Endothelial cell (in vitro differentiated cells): ENCODE measurements around the gene NCAPD2. TPM values are rescaled to one million over a fixed set of nuclear protein-coding genes. Genes with fewer than 3 reads are reported as not detected.
A peak's percentile ranks its signal among the peaks of the same experiment; 100 is the strongest.

Experiments
- DNase-seq: peaks from one replicate; pipeline ENCODE4 v3.0.0; 2021; ENCODE audit warnings: low spot score
- H3K27ac Mint-ChIP-seq: one replicate; pipeline ENCODE4 v1.8.0; 2021; ENCODE audit warnings: mixed read lengths, inconsistent platforms; ENCODE audit not compliant: unreplicated experiment
- H3K27me3 Mint-ChIP-seq: one replicate; pipeline ENCODE4 v1.8.0; 2021; ENCODE audit warnings: mild to moderate bottlenecking, moderate library complexity, mixed read lengths, inconsistent platforms; ENCODE audit not compliant: unreplicated experiment
- H3K36me3 Mint-ChIP-seq: one replicate; pipeline ENCODE4 v1.8.0; 2021; ENCODE audit warnings: mild to moderate bottlenecking, low read depth, mixed read lengths, inconsistent platforms; ENCODE audit not compliant: unreplicated experiment
- H3K4me1 Mint-ChIP-seq: one replicate; pipeline ENCODE4 v1.8.0; 2021; ENCODE audit warnings: mild to moderate bottlenecking, mixed read lengths, inconsistent platforms; ENCODE audit not compliant: unreplicated experiment
- H3K4me3 Mint-ChIP-seq: one replicate; pipeline ENCODE4 v1.8.0; 2021; ENCODE audit warnings: mild to moderate bottlenecking, mixed read lengths, inconsistent platforms; ENCODE audit not compliant: unreplicated experiment
- H3K9me3 Mint-ChIP-seq: one replicate; pipeline ENCODE4 v1.8.0; 2021; ENCODE audit warnings: mixed read lengths, inconsistent platforms; ENCODE audit not compliant: unreplicated experiment
- CTCF ChIP-seq: fragments of 200-600 bp; sonication (generic); IDR thresholded peaks from one replicate; pipeline ENCODE4 v1.5.0; 2021; ENCODE audit warnings: antibody characterized with exemption; ENCODE audit not compliant: unreplicated experiment
- total RNA-seq: library from RNA; stranded (reverse); fragmentation: NEBNext Ultra II Directional; extraction: Animal tissue kit (Norgen Biotek cat#: 25700); gene quantifications from one replicate; pipeline ENCODE4 v1.2.1, GENCODE V29; 2021; ENCODE audit not compliant: unreplicated experiment

Gene NCAPD2
- total RNA-seq, 1 donor from 2014 or later, result 25.3 TPM

GRCh38 chr12:6507102-6507998 lies 13.4 kb downstream of the NCAPD2 start:
- Mint-ChIP-seq H3K9me3 (no peaks in the 10 kb centered on the region), H3K27me3 (peaks cover 2% of the 10 kb centered on the region), H3K36me3 (peaks cover 4% of the 10 kb centered on the region), H3K27ac (peak overlapping the region; percentile 22), H3K4me3 (peak overlapping the region; percentile 38), H3K4me1 (peaks cover 6% of the 10 kb centered on the region)
- TF ChIP-seq CTCF, result no peak
- DNase-seq, result no peak

DNA sequence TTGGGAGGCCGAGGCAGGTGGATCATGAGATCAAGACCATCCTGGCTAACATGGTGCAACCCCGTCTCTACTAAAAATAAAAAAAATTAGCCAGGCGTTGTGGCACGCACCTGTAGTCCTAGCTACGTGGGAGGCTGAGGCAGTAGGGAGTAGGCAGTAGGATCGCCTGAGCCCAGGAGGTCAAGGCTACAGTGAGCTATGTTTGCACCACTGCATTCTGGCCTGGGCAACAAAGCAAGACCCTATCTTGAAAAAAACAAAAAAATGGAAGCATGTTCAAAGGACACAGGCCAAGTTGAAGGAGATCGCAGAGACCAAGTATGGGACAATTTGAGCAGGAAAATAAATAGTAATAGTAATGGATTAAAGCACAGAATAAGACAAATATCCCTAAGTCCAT lies 14.2 kb downstream of the NCAPD2 start:
- no peak overlapping the region for H3K27ac Mint-ChIP-seq
- TF ChIP-seq CTCF, result no peak
- peaks cover 2% of the 10 kb centered on the region for H3K27me3 Mint-ChIP-seq
- no peaks in the 10 kb centered on the region for H3K9me3 Mint-ChIP-seq
- peaks cover 6% of the 10 kb centered on the region for H3K4me1 Mint-ChIP-seq
- DNase-seq, result no peak
- peaks cover 11% of the 10 kb centered on the region for H3K36me3 Mint-ChIP-seq
- H3K4me3 Mint-ChIP-seq, result no peak overlapping the region

- peak overlapping the region; percentile 75 for H3K4me3 Mint-ChIP-seq
- DNase-seq, result no peak
- peak overlapping the region; percentile 13 for H3K27ac Mint-ChIP-seq
- peaks cover 3% of the 10 kb centered on the region for H3K27me3 Mint-ChIP-seq
- H3K9me3 Mint-ChIP-seq, result no peaks in the 10 kb centered on the region
- H3K36me3 Mint-ChIP-seq, result peaks cover 50% of the 10 kb centered on the region
- no peak for TF ChIP-seq CTCF
- H3K4me1 Mint-ChIP-seq, result no peaks in the 10 kb centered on the region
Measured at GRCh38 chr12:6520186-6520585, 26.3 kb downstream of the NCAPD2 start.

GRCh38 chr12:6522193-6522592 lies 28.3 kb downstream of the NCAPD2 start:
- peaks cover 3% of the 10 kb centered on the region for H3K27me3 Mint-ChIP-seq
- TF ChIP-seq CTCF, result no peak
- no peak for DNase-seq
- H3K4me1 Mint-ChIP-seq, result no peaks in the 10 kb centered on the region
- H3K27ac Mint-ChIP-seq, result no peak overlapping the region
- peaks cover 50% of the 10 kb centered on the region for H3K36me3 Mint-ChIP-seq
- H3K9me3 Mint-ChIP-seq, result no peaks in the 10 kb centered on the region
- no peak overlapping the region for H3K4me3 Mint-ChIP-seq

DNA sequence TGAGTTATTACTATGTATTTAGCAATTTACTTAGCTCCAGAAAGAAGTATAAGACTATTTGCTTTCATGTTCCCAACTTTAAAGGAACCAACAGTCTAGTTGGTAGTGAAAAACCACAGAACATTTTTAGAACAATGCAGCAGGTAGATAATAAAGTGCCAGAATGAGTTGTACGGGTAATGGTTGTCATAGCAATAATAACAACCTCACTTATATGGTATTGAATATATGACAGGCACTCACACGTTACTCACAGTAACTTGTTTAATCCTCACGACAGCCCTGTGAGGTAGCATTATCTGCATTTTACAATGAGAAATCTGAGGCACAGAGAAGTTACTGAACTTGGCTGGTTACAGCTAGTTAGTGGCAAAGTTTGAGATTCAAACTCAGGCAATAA lies 29.8 kb downstream of the NCAPD2 start:
- Mint-ChIP-seq H3K27ac (peak overlapping the region; percentile 16), H3K9me3 (no peaks in the 10 kb centered on the region), H3K4me1 (no peaks in the 10 kb centered on the region), H3K36me3 (peaks cover 46% of the 10 kb centered on the region), H3K27me3 (peaks cover 3% of the 10 kb centered on the region), H3K4me3 (no peak overlapping the region)
- no peak for TF ChIP-seq CTCF
- DNase-seq, result no peak
